Astrocyte (in vitro differentiated cells and primary cell): ENCODE data around the gene LGR6. TPM values are rescaled to one million over a fixed set of nuclear protein-coding genes. Genes with fewer than 3 reads are reported as not detected.

Experiments used
- DNase-seq: peaks from one replicate; pipeline ENCODE4 v3.0.0-alpha.2; 2010; ENCODE audit warnings: low read depth
- FAIRE-seq: peaks from 2 replicates; lab custom pipeline; 2011; peaks lifted over from hg19 to GRCh38; lab: Jason Lieb, UNC
- H2AFZ ChIP-seq: 2 replicates; pipeline ENCODE4 v1.6.0; 2012; ENCODE audit warnings: low read depth, low read length, inconsistent platforms
- H3K27ac ChIP-seq: 2 replicates; pipeline ENCODE4 v1.5.1; 2011; ENCODE audit warnings: low read depth, low read length, inconsistent platforms
- H3K27me3 ChIP-seq: 2 replicates; pipeline ENCODE4 v1.6.0; 2011; ENCODE audit warnings: low read length, inconsistent platforms; ENCODE audit not compliant: insufficient read depth
- H3K36me3 ChIP-seq: 2 replicates; pipeline ENCODE4 v1.5.1; 2011; ENCODE audit warnings: low read length, inconsistent platforms; ENCODE audit not compliant: insufficient read depth
- H3K4me1 ChIP-seq: 2 replicates; pipeline ENCODE4 v1.5.1; 2011; ENCODE audit warnings: low read length, inconsistent platforms; ENCODE audit not compliant: insufficient read depth
- H3K4me2 ChIP-seq: 2 replicates; pipeline ENCODE4 v1.6.0; 2012; ENCODE audit warnings: low read length, inconsistent platforms
- H3K4me3 ChIP-seq: 2 replicates; pipeline ENCODE4 v1.5.1; 2011; ENCODE audit warnings: low read depth, mild to moderate bottlenecking, low read length, inconsistent platforms; ENCODE audit not compliant: insufficient read depth
- H3K79me2 ChIP-seq: 2 replicates; pipeline ENCODE4 v1.6.0; 2012; ENCODE audit warnings: mild to moderate bottlenecking, low read length, inconsistent platforms; ENCODE audit not compliant: insufficient read depth
- H3K9ac ChIP-seq: 2 replicates; pipeline ENCODE4 v1.6.0; 2012; ENCODE audit warnings: mild to moderate bottlenecking, low read length, inconsistent platforms
- H3K9me3 ChIP-seq: 2 replicates; pipeline ENCODE4 v1.5.1; 2012; ENCODE audit warnings: low read depth, mild to moderate bottlenecking, low read length, inconsistent platforms; ENCODE audit not compliant: insufficient read depth
- H4K20me1 ChIP-seq: 2 replicates; pipeline ENCODE4 v1.6.0; 2012; ENCODE audit warnings: low read length, inconsistent platforms; ENCODE audit not compliant: insufficient read depth
- H3K27ac Mint-ChIP-seq: one replicate; pipeline ENCODE4 v1.8.0; 2021; ENCODE audit warnings: mild to moderate bottlenecking, mixed read lengths; ENCODE audit not compliant: unreplicated experiment
- H3K27me3 Mint-ChIP-seq: one replicate; pipeline ENCODE4 v1.8.0; 2021; ENCODE audit warnings: low read depth, mixed read lengths; ENCODE audit not compliant: unreplicated experiment
- H3K36me3 Mint-ChIP-seq: one replicate; pipeline ENCODE4 v1.8.0; 2021; ENCODE audit warnings: low read depth, mixed read lengths; ENCODE audit not compliant: unreplicated experiment
- H3K4me1 Mint-ChIP-seq: one replicate; pipeline ENCODE4 v1.8.0; 2021; ENCODE audit warnings: low read depth, mixed read lengths; ENCODE audit not compliant: unreplicated experiment
- H3K4me3 Mint-ChIP-seq: one replicate; pipeline ENCODE4 v1.8.0; 2021; ENCODE audit warnings: mild to moderate bottlenecking, moderate library complexity, mixed read lengths; ENCODE audit not compliant: unreplicated experiment
- H3K9me3 Mint-ChIP-seq: one replicate; pipeline ENCODE4 v1.8.0; 2021; ENCODE audit warnings: mild to moderate bottlenecking, mixed read lengths; ENCODE audit not compliant: unreplicated experiment
- CTCF ChIP-seq: IDR thresholded peaks from 2 replicates; pipeline ENCODE4 v1.5.1; 2011; ENCODE audit warnings: low read depth, mild to moderate bottlenecking, inconsistent platforms, low read length, moderate library complexity; ENCODE audit not compliant: insufficient read depth
- EZH2 ChIP-seq: IDR thresholded peaks from 2 replicates; pipeline ENCODE4 v1.6.1; 2012; ENCODE audit warnings: mild to moderate bottlenecking, low read length, inconsistent platforms; ENCODE audit not compliant: insufficient read depth
- total RNA-seq: library from RNA; stranded (reverse); gene quantifications from 2 replicates; pipeline ENCODE4 v1.2.1, GENCODE V29; 2021

The LGR6 gene
- total RNA-seq, 1 donor from 2014 or later, result 0.27 TPM

DNA sequence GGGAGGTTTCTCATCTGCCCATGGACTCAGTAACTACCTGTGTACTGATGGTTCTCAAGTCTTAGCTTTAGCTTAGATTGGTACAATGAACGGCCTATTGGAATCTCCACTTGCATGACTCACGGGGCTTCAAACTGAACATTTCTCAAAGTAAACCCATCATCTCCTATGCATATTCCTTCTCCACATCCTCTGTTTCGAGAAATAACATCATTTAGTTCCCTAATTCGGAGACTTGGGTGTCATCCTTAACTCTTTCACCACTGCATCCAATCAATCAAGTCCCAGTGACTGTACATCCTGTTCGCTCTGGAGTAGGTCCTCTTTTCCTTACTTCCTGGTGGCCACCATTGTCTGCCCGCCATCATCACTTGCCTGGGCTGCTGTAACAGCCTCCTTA lies 55.8 kb downstream of the LGR6 start:
- H3K27me3 Mint-ChIP-seq, result peaks cover 55% of the 10 kb centered on the region
- no peak for FAIRE-seq
- no peak for DNase-seq

GRCh38 chr1:202249846-202250245 lies 56.2 kb downstream of the LGR6 start:
- no peak for TF ChIP-seq CTCF
- no peak for TF ChIP-seq EZH2
- Mint-ChIP-seq H3K27ac (no peak overlapping the region), H3K4me1 (peaks cover 8% of the 10 kb centered on the region), H3K4me3 (no peak overlapping the region), H3K27me3 (peaks cover 54% of the 10 kb centered on the region), H3K9me3 (peaks cover 3% of the 10 kb centered on the region), H3K36me3 (no peaks in the 10 kb centered on the region)
- no peak overlapping the region for H3K27ac ChIP-seq
- H3K79me2 ChIP-seq, result no peaks in the 10 kb centered on the region
- no peak for FAIRE-seq
- no peaks in the 10 kb centered on the region for H3K9me3 ChIP-seq
- H3K27me3 ChIP-seq, result peaks cover 14% of the 10 kb centered on the region
- H3K4me2 ChIP-seq, result no peak overlapping the region
- H3K36me3 ChIP-seq, result no peaks in the 10 kb centered on the region
- H4K20me1 ChIP-seq, result no peaks in the 10 kb centered on the region
- peak overlapping the region; percentile 11 for H2AFZ ChIP-seq
- H3K4me1 ChIP-seq, result peaks cover 4% of the 10 kb centered on the region
- DNase-seq, result peak; percentile 73
- no peak overlapping the region for H3K9ac ChIP-seq
- H3K4me3 ChIP-seq, result no peak overlapping the region

More for the DNA sequence above, 55.8 kb downstream of the LGR6 start:
- TF ChIP-seq EZH2, result no peak
- TF ChIP-seq CTCF, result no peak
- Histone ChIP-seq H2AFZ (peak overlapping the region; percentile 11), H3K9me3 (no peaks in the 10 kb centered on the region), H3K9ac (no peak overlapping the region), H3K4me2 (no peak overlapping the region), H3K4me1 (peaks cover 4% of the 10 kb centered on the region), H3K36me3 (no peaks in the 10 kb centered on the region), H3K4me3 (no peak overlapping the region), H3K27me3 (peaks cover 14% of the 10 kb centered on the region), H4K20me1 (no peaks in the 10 kb centered on the region), H3K79me2 (no peaks in the 10 kb centered on the region), H3K27ac (no peak overlapping the region)
- Mint-ChIP-seq H3K4me1 (peaks cover 4% of the 10 kb centered on the region), H3K9me3 (peaks cover 3% of the 10 kb centered on the region), H3K4me3 (no peak overlapping the region), H3K27ac (no peak overlapping the region), H3K36me3 (no peaks in the 10 kb centered on the region)

DNA sequence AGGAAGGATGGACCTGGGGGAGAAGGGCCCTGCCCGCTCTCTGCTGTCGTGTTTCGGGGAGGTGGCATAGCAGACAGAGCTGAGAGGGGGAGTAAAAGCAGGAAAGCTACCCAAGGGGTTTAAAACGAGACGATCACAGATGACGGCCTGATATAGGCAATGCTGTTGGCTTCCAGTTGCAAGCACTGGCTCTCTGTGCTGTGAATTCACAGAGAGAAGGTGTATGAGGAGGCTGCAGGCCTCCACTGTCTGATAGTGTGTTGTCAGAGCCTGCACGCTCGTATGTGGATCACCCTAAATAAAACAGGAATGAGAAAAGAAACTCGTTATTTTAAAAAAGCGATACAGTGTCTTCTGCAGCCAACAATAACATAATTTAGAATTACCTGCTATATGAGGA lies 57.4 kb downstream of the LGR6 start:
- Histone ChIP-seq H3K4me1 (peaks cover 4% of the 10 kb centered on the region), H3K4me3 (no peak overlapping the region), H4K20me1 (no peaks in the 10 kb centered on the region), H3K9me3 (no peaks in the 10 kb centered on the region), H3K27ac (no peak overlapping the region), H3K27me3 (peaks cover 14% of the 10 kb centered on the region), H3K36me3 (no peaks in the 10 kb centered on the region), H3K79me2 (no peaks in the 10 kb centered on the region), H3K9ac (no peak overlapping the region), H2AFZ (no peak overlapping the region), H3K4me2 (no peak overlapping the region)
- Mint-ChIP-seq H3K4me3 (no peak overlapping the region), H3K4me1 (peaks cover 9% of the 10 kb centered on the region), H3K27ac (no peak overlapping the region), H3K27me3 (peaks cover 54% of the 10 kb centered on the region), H3K9me3 (peaks cover 3% of the 10 kb centered on the region), H3K36me3 (no peaks in the 10 kb centered on the region)
- DNase-seq, result no peak
- TF ChIP-seq EZH2, result no peak
- TF ChIP-seq CTCF, result no peak
- FAIRE-seq, result no peak
